GM21529 (cell line): ENCODE results near the gene OR4N5.
"Not testable (repeated sequence)": the region's sequence is repeated elsewhere in the genome, so short reads cannot be mapped to it uniquely, and the experiment has no call there.

Source experiments
- ATAC-seq: cut with Tn5 transposase; IDR thresholded peaks from one replicate; pipeline ENCODE4 v1.9.1; 2021; ENCODE audit not compliant: unreplicated experiment

Gene OR4N5

GRCh38 chr14:20138520-20138919 is at the start of gene OR4N5:
Gene OR4N5, plus strand, starts transcription at chr14:20138820. Its CDS starts 4,916 bp downstream, at chr14:20143736.
- no peak for ATAC-seq

- no peak for ATAC-seq
These were observed 46.6 kb upstream of the OR4N5 start for GRCh38 chr14:20092050-20092449.

GRCh38 chr14:20093442-20093841 is 45.2 kb upstream of the OR4N5 start:
- ATAC-seq, result no peak

- ATAC-seq, result not testable (repeated sequence)
These were observed 39.5 kb upstream of the OR4N5 start for GRCh38 chr14:20098926-20099770.

GRCh38 chr14:20110438-20110837 is 28.2 kb upstream of the OR4N5 start, which contains the start of gene OR4K17:
Gene OR4K17, plus strand, starts transcription at chr14:20110739. Its CDS starts 6,761 bp downstream, at chr14:20117500.
- no peak for ATAC-seq

GRCh38 chr14:20112321-20112720 is 26.3 kb upstream of the OR4N5 start:
- no peak for ATAC-seq

GRCh38 chr14:20116748-20117147 is 21.9 kb upstream of the OR4N5 start:
- no peak for ATAC-seq

GRCh38 chr14:20118795-20119194 is 19.8 kb upstream of the OR4N5 start:
- ATAC-seq, result no peak

GRCh38 chr14:20143911-20144310 is 5.3 kb downstream of the OR4N5 start:
- ATAC-seq, result no peak

GRCh38 chr14:20144820-20145219 is 6.2 kb downstream of the OR4N5 start:
- no peak for ATAC-seq

GRCh38 chr14:20164462-20164861 is 25.8 kb downstream of the OR4N5 start:
- ATAC-seq, result no peak

- ATAC-seq, result no peak
These were observed 28.5 kb downstream of the OR4N5 start for GRCh38 chr14:20167091-20167490.

- ATAC-seq, result not testable (repeated sequence)
These were observed 31.2 kb downstream of the OR4N5 start for GRCh38 chr14:20169852-20170251.

- not testable (repeated sequence) for ATAC-seq
These were observed 35.6 kb downstream of the OR4N5 start for GRCh38 chr14:20174205-20174604.

GRCh38 chr14:20176330-20176729 is 37.7 kb downstream of the OR4N5 start:
- ATAC-seq, result no peak

- ATAC-seq, result no peak
These were observed 38.9 kb downstream of the OR4N5 start for GRCh38 chr14:20177433-20177974.

- ATAC-seq, result no peak
These were observed 40.6 kb downstream of the OR4N5 start for GRCh38 chr14:20179218-20179617.

GRCh38 chr14:20179880-20180279 is 41.3 kb downstream of the OR4N5 start:
- no peak for ATAC-seq

- ATAC-seq, result no peak
These were observed 41.9 kb downstream of the OR4N5 start for GRCh38 chr14:20180486-20180885.

GRCh38 chr14:20184181-20184580 is 45.6 kb downstream of the OR4N5 start:
- ATAC-seq, result no peak

GRCh38 chr14:20190596-20190995 is 52.0 kb downstream of the OR4N5 start, which contains the start of gene OR11G2:
Gene OR11G2, plus strand, starts transcription at chr14:20190896. Its CDS starts 6,542 bp downstream, at chr14:20197438.
- no peak for ATAC-seq

- ATAC-seq, result no peak
These were observed 52.8 kb downstream of the OR4N5 start for GRCh38 chr14:20191396-20191795.
